T-helper 17 cell (primary cell): Measurements from ENCODE around the gene RAB27A. TPM values are rescaled to one million over a fixed set of nuclear protein-coding genes. Genes with fewer than 3 reads are reported as not detected.

Source experiments
- ATAC-seq: fragments of 150-1000 bp; cut with Tn5 transposase; 2 replicates; pipeline ENCODE4 v1.10.0; 2021; ENCODE audit warnings: mild to moderate bottlenecking, moderate library complexity
- DNase-seq, 3 donors: peaks; one replicate each; pipeline versions ENCODE4 v3.0.0 to v3.0.0-alpha.2; 2020 to 2021
- H3K9me3 ChIP-seq: one replicate; pipeline ENCODE4 v1.7.0; 2013; ENCODE audit warnings: low read length, mild to moderate bottlenecking; ENCODE audit not compliant: control insufficient read depth, poor library complexity, severe bottlenecking
- H3K27ac Mint-ChIP-seq: one replicate; pipeline ENCODE4 v1.8.0; 2022; ENCODE audit warnings: mild to moderate bottlenecking, moderate library complexity, mixed read lengths
- H3K27me3 Mint-ChIP-seq: one replicate; pipeline ENCODE4 v1.8.0; 2022; ENCODE audit warnings: mixed read lengths
- H3K36me3 Mint-ChIP-seq: one replicate; pipeline ENCODE4 v1.8.0; 2022; ENCODE audit warnings: low read depth, mixed read lengths
- H3K4me1 Mint-ChIP-seq: one replicate; pipeline ENCODE4 v1.8.0; 2022; ENCODE audit warnings: mild to moderate bottlenecking, mixed read lengths
- H3K4me3 Mint-ChIP-seq: one replicate; pipeline ENCODE4 v1.8.0; 2022; ENCODE audit warnings: mild to moderate bottlenecking, moderate library complexity, mixed read lengths
- total RNA-seq, 4 donors: library from RNA in 2 of 4; stranded (reverse) in 2 of 4; gene quantifications; one replicate each; pipeline ENCODE4 v1.2.3 and lab custom pipeline; 2022 to 2026

Gene RAB27A
- total RNA-seq, 2 donors from 2014 or later = 27.1 to 31.4 TPM

DNA sequence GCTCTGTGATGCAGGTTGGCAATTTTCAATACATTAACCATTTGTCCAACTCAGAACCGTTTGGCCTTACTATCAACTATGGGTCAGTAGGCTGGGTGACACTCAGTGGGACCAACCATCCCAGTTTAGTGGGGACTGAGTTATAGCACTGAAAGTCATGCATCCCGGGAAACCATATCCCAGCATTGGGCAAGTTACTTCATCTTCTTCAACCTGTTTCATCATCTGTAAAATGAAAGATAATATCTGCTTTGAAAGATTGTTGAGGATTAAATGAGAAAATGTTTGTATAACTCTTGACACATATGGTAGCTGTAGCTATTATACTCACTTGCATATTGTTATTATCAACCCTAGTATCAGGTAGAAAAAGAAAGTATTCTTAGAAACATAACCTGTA, 11.9 kb downstream of the RAB27A start:
- H3K36me3 Mint-ChIP-seq = peaks cover 2% of the 10 kb centered on the region
- DNase-seq = no peak
- no peaks in the 10 kb centered on the region for H3K27me3 Mint-ChIP-seq
- H3K27ac Mint-ChIP-seq = peak overlapping the region; percentile 97
- H3K4me3 Mint-ChIP-seq = peak overlapping the region; percentile 84
- H3K4me1 Mint-ChIP-seq = peaks cover 67% of the 10 kb centered on the region
- no peaks in the 10 kb centered on the region for H3K9me3 ChIP-seq
- no peak for ATAC-seq

DNA sequence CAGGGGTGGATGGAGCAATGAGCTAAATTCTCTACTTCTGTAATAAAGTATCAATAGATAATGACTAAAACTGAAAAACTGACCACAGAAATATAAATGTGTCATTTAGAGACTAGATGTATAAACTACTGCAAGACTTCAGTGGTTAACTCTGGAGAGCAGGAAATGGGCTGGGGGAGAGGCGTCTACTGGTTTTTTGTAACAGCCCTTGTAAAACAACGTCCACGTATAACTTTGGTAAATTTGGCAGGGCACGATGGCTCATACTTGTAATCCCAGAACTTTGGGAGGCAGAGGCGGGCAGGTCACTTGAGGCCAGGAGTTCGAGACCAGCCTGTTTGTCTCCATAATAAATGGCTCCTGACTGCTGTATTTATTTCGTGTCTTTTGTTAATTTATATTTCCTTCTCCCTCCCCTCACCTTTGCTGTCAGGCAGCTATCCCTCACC, 12.5 kb downstream of the RAB27A start:
- Mint-ChIP-seq H3K27me3 (no peaks in the 10 kb centered on the region), H3K4me3 (peak overlapping the region; percentile 84), H3K27ac (peak overlapping the region; percentile 97), H3K36me3 (peaks cover 2% of the 10 kb centered on the region), H3K4me1 (peaks cover 65% of the 10 kb centered on the region)
- ATAC-seq = peak; percentile 65
- no peaks in the 10 kb centered on the region for H3K9me3 ChIP-seq
- peak in 1 of 3 donors; percentile 33 for DNase-seq

DNA sequence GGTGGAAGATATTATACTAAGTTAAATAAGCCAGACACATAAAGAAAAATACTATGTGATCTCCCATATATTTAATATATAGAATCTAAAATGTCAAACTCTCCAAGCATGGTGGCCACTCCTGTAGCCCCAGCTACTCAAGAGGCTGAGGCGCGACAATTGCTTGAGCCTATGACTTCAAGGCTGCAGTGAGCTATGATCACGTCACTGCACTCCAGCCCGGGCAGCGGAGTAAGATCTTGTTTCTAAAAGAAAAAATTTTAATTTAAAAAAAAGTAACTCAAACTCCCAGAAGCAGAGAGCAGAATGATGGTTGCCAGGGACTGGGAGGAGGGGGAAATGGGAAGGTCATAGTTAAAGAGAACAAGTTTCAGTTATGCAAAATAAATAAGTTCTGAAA, 13.3 kb downstream of the RAB27A start:
- H3K27ac Mint-ChIP-seq = peak overlapping the region; percentile 97
- no peaks in the 10 kb centered on the region for H3K9me3 ChIP-seq
- H3K36me3 Mint-ChIP-seq = peaks cover 2% of the 10 kb centered on the region
- DNase-seq (no peak), ATAC-seq (no peak)
- H3K4me1 Mint-ChIP-seq = peaks cover 62% of the 10 kb centered on the region
- H3K27me3 Mint-ChIP-seq = no peaks in the 10 kb centered on the region
- H3K4me3 Mint-ChIP-seq = no peak overlapping the region

DNA sequence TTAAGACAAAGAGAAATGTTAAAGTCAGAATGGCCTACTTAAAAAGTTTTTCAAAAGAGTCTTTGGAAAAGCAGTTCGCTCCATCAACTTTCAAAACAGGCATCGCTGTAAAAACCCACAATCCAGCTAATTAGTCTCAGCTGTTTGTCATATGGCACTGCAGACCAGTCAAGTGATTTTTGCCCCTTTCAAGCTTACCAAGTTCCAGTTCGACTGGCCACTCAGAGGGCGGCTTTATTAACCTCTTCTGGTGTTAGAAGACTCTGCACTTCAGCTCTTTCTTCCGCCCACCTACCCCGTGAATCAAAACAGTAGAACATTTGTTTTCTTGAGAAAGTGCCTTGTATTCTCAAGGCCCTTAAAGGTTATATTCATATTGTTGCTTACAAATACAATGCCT, 19.3 kb downstream of the RAB27A start:
- H3K27me3 Mint-ChIP-seq = no peaks in the 10 kb centered on the region
- DNase-seq = no peak
- H3K36me3 Mint-ChIP-seq = peaks cover 2% of the 10 kb centered on the region
- peak overlapping the region; percentile 36 for H3K4me3 Mint-ChIP-seq
- no peaks in the 10 kb centered on the region for H3K9me3 ChIP-seq
- peak overlapping the region; percentile 97 for H3K27ac Mint-ChIP-seq
- peaks cover 65% of the 10 kb centered on the region for H3K4me1 Mint-ChIP-seq
- ATAC-seq = no peak

DNA sequence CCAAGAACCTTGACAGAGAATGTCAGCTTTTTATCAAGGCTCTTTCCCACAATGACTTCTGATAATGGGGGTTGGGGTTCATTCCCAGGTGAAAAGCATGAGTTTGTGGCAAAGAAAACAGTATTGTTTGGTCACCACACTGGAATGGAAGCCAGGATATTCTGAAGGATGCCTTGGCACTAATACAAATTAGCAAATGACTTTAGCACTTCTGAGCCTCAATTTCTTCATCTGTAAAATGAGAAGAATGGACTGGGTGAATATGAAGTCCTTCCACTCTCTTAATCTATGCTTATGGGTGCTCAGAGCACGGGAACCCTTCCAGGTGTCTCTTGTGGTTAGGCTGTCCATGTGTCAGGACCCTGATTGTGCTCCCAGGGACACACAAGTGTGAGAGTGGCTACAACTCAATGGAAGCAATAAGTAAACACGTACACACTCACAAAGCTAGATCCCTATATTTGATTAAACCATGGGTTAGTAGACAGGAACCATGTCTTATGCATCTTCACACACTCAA, 21.4 kb downstream of the RAB27A start:
- H3K36me3 Mint-ChIP-seq = no peaks in the 10 kb centered on the region
- no peak for DNase-seq
- H3K9me3 ChIP-seq = no peaks in the 10 kb centered on the region
- H3K4me1 Mint-ChIP-seq = peaks cover 61% of the 10 kb centered on the region
- H3K27ac Mint-ChIP-seq = peak overlapping the region; percentile 97
- no peaks in the 10 kb centered on the region for H3K27me3 Mint-ChIP-seq
- no peak for ATAC-seq
- H3K4me3 Mint-ChIP-seq = no peak overlapping the region

DNA sequence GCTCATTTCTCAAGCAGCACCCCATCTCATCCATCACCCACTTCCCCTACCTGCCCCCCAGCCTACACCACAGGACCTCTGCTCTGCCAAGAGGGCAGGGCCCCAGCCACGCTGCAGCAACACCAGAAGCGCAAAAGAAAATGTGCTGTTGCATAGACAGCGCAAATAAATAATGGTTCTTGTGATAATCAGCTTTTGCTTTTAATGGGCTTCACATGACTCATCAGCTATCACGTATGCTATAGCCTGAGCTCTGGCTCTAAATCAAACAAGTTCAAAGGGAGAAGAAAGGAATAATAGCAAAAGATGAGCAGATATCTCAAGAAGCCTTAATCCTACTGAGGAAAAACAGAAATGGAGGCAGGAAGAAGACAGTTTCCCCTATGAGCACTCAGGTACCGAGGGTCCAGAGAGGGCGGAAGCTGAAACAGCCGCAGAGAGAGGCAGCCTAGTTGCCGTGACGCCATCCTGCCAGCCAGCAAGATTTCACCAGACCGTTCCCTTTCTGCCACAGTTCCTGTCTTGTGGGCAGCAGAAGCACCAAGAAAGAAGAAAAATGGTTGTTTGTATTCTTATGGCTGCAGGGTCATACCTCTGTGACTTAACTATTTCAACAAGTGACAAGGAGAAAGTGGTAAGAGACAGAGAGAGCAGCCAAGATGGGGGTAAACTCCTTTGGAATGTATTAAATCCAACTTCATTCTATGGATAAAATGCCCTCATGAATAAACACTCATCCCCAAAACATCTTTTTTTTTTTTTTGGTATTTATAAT, 22.0 kb downstream of the RAB27A start:
- ATAC-seq = peak; percentile 94
- H3K36me3 Mint-ChIP-seq = peaks cover 3% of the 10 kb centered on the region

DNA sequence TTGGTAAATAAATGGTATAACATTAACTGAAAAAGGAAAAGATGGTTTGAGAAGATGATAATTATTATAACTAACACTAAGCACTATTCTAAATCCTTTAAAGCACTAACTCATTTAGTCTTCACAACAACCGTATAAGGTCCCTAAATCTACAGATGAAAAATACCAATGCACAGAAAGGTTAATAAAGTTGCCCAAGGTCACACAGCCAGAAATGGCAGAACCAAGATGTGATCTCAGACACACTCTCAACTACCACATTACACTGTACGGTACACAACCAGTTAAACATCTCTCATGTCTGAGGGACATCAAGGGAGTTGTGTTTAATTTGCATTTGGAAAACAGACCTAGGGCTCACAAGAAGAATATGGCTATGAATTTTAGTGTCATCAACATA, 23.1 kb downstream of the RAB27A start:
- ATAC-seq (no peak), DNase-seq (no peak)
- peaks cover 3% of the 10 kb centered on the region for H3K36me3 Mint-ChIP-seq
- H3K27ac Mint-ChIP-seq = peak overlapping the region; percentile 97
- H3K4me1 Mint-ChIP-seq = peaks cover 53% of the 10 kb centered on the region
- peak overlapping the region; percentile 87 for H3K4me3 Mint-ChIP-seq
- no peaks in the 10 kb centered on the region for H3K27me3 Mint-ChIP-seq
- H3K9me3 ChIP-seq = no peaks in the 10 kb centered on the region

More for the DNA sequence above, 22.0 kb downstream of the RAB27A start:
- peak overlapping the region; percentile 97 for H3K27ac Mint-ChIP-seq
- peaks cover 59% of the 10 kb centered on the region for H3K4me1 Mint-ChIP-seq
- DNase-seq = peak; percentile 43 to 62 (median 60)
- no peaks in the 10 kb centered on the region for H3K27me3 Mint-ChIP-seq
- H3K9me3 ChIP-seq = no peaks in the 10 kb centered on the region
- H3K4me3 Mint-ChIP-seq = peak overlapping the region; percentile 87

DNA sequence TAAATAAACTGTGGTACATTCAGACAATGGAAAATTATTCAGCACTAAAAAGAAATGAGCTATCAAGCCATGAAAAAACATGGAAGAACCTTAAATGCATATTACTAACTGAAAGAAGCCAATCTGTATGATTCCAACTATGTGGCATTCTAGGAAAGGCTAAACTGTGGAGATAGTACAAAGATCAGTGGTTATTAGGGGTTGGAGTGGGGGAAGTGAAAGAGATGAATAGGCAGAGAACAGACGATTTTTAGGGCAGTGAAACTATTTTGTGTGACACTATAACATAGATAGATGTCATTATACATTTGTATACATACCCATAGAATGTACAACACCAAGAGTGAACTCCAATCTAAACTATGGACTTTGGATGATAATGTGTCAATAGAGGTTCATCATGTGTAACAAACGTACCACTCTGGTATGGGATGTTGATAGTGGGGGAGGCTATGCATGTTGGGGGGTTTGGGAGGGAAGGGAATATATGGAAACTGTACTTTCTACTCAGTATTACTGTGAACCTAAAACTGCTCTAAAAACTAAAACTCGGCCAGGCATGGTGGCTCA, 29.0 kb downstream of the RAB27A start:
- no peak for DNase-seq
- H3K4me1 Mint-ChIP-seq = peaks cover 45% of the 10 kb centered on the region
- no peak overlapping the region for H3K27ac Mint-ChIP-seq
- H3K27me3 Mint-ChIP-seq = no peaks in the 10 kb centered on the region
- no peak for ATAC-seq
- peaks cover 5% of the 10 kb centered on the region for H3K36me3 Mint-ChIP-seq
- H3K4me3 Mint-ChIP-seq = no peak overlapping the region
- no peaks in the 10 kb centered on the region for H3K9me3 ChIP-seq

DNA sequence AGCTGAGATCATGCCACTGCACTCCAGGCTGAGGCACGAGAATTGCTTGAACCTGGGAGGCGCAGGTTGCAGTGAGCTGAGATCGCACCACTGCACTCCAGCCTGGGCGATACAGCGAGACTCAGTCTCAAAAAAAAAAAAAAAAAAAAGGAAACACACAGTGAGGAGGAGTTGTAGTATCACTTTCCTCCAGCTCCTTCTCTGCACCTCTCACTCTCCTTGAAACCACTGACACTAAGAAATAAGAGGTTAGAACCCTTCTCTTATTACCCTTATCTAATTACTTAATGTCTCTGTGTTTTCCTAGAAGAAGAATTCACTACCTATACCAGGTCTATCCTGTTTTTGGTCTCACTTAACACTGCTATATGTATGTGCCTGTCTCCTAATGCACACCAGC, 31.7 kb downstream of the RAB27A start:
- H3K27ac Mint-ChIP-seq = peak overlapping the region; percentile 94
- H3K36me3 Mint-ChIP-seq = peaks cover 7% of the 10 kb centered on the region
- DNase-seq (no peak), ATAC-seq (peak; percentile 20)
- H3K27me3 Mint-ChIP-seq = no peaks in the 10 kb centered on the region
- peak overlapping the region; percentile 33 for H3K4me3 Mint-ChIP-seq
- H3K4me1 Mint-ChIP-seq = peaks cover 55% of the 10 kb centered on the region
- H3K9me3 ChIP-seq = no peaks in the 10 kb centered on the region

DNA sequence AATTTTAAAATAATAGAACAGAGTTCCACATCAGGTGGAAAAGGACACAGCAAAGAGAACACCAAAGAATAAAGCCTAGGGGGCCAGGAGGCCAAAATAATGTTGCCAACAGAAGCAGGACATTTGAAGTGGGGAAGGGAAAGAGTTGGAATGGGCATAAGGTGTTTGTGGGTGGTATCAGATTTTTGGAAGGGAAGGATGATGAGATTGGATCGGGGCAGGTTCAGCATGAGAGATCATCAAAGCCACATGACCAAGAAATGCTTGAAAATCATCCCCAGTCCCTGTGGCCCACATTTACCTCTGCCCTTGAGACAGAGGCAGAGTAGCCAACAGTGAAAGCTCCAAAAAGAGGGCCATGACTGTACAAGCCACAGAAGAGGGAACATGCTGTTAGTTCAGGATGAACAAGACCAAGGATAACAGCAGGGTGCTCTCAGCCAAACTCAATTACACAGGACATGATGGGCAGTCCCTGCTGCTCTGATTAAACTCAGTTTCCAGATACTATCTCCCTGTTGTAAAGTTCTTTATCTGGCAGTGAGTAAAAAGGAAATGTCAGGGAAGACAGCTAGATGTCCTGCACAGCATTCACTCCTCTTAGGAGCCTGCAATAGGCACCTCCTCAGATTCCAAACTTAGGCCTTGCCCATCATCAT, 32.5 kb downstream of the RAB27A start:
- H3K9me3 ChIP-seq = no peaks in the 10 kb centered on the region
- no peaks in the 10 kb centered on the region for H3K27me3 Mint-ChIP-seq
- peaks cover 55% of the 10 kb centered on the region for H3K4me1 Mint-ChIP-seq
- peak overlapping the region; percentile 94 for H3K27ac Mint-ChIP-seq
- H3K4me3 Mint-ChIP-seq = no peak overlapping the region
- peaks cover 5% of the 10 kb centered on the region for H3K36me3 Mint-ChIP-seq
- no peak for DNase-seq
- no peak for ATAC-seq

DNA sequence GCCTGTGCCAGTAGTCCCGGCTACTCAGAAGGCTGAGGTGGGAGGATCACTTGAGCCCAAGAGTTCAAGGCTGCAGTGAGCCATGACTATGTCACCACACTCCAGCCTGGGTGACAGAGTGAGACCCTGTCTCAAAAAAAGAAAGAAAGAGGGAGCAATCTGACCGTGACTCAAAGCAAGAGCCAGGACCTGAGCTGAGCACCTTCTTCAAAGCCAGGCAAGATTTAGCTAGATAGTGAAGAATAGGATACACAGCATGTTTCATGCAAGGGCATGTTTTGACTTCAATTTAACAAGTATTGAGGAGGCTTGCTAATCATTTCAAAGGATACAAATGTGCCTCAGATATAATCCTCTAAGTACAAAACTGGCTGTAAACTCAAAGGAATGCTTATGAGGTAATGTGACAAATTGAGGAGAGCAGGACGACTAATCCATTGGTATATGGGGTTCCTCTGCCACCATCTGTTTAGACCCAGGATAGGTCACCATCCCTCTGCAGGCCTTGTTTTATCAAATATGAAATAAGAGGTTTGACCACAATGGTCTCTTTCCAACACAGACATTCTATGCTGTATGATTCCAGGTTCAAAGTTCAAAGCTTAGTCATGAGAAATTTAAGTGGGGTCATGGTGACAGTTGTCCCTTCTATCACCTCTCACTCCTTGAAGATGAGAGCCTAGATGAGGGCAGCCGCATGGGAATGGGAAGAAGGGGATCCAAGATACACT, 33.2 kb downstream of the RAB27A start:
- Mint-ChIP-seq H3K27me3 (no peaks in the 10 kb centered on the region), H3K4me1 (peaks cover 59% of the 10 kb centered on the region), H3K36me3 (peaks cover 5% of the 10 kb centered on the region), H3K27ac (peak overlapping the region; percentile 94), H3K4me3 (peak overlapping the region; percentile 92)
- no peak for DNase-seq
- no peaks in the 10 kb centered on the region for H3K9me3 ChIP-seq
- ATAC-seq = peak; percentile 6

DNA sequence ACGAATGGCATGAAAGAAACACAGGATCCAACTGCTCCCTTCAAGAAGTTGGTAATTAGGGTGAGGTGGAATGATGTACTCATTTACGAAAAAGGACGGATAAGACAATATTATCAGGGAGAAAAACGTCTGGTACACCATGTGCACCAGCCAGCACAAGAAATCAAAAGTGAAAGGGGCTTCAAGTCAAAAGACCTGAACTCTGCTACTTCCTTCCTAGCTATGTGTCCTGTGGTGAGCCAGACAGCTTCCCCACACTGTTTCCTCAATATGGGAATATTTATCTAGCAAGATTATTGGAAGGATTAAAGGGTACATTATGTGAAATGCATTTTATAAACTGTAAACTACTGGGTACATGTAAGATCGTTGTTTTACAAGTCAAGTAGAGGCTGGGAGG, 33.9 kb downstream of the RAB27A start:
- Mint-ChIP-seq H3K4me1 (peaks cover 64% of the 10 kb centered on the region), H3K27me3 (no peaks in the 10 kb centered on the region), H3K27ac (peak overlapping the region; percentile 94), H3K4me3 (peak overlapping the region; percentile 92), H3K36me3 (peaks cover 5% of the 10 kb centered on the region)
- DNase-seq (no peak), ATAC-seq (peak; percentile 67)
- H3K9me3 ChIP-seq = no peaks in the 10 kb centered on the region
